Esophagus squamous epithelium (tissue), 4 donors: Measurements from ENCODE around the gene C10orf95.

ENCODE experiments used
- CTCF ChIP-seq, 6 experiments: fragments of 450-650 bp in 4 of 6; fragments of 200-600 bp in 2 of 6; sonication (generic) in 2 of 6; IDR thresholded peaks; one replicate each; pipeline ENCODE4 v1.5.1; 2016 to 2019; ENCODE audit warnings: antibody characterized with exemption in 6 of 6, mild to moderate bottlenecking in 4 of 6, moderate library complexity in 4 of 6
- POLR2A ChIP-seq, 4 donors: fragments of 450-650 bp; IDR thresholded peaks; one replicate each; pipeline ENCODE4 v1.6.1; 2017; ENCODE audit warnings: antibody characterized with exemption in 4 of 4, mild to moderate bottlenecking in 4 of 4, moderate library complexity in 3 of 4

DNA sequence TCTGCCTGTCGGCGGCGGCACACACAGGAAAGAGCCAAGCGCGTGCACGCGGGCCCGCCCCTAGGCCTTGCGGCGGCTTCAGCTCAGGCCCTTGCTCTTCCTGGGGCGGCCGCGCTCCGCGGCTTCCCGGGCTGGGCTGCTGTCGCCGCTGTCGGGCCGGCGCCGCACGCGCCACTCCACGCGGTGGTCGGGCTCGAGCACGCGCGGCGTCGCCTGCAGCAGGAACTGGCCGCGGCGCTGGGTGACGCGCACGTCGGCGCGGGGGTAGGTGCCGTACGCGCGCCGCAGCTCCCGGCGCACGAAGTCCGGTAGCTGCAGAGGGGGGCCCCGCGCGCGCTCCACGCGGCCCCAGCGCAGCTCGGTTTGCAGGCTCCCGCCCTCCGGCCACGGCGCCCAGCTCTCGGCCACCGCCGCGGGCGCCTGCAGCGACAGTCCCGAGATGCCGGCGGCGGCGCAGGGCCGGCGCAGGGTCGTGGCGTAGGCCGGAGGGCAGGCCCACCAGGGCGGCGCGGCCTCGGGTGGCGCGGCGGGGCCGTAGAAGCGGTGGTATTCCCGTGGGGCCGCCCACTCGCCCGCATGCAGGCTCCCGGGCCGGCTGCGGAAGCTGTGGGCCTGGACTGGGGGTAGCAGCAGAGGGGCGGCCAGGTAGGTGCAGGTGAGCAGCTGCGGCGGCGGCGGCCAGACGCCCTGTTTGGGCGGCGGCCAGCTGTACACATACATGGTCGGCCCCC, 804 bp downstream of the C10orf95 start:
- peak in 2 of 4 donors; percentile 64 to 76 for TF ChIP-seq POLR2A (IDR thresholded peaks at IDR 0.05)
- peak in 1 of 6 experiments; percentile 47 for TF ChIP-seq CTCF (IDR thresholded peaks at IDR 0.05)
